ENCODE results near the gene PPP4R3B. TPM values are rescaled to one million over a fixed set of nuclear protein-coding genes. Genes with fewer than 3 reads are reported as not detected.

Gene PPP4R3B
- total and polyA plus RNA-seq, 2 of the 13 experiments (the other 11 are each of a cell fraction or from before 2014, with no cell fraction given): 24.2 to 53.0 TPM

DNA sequence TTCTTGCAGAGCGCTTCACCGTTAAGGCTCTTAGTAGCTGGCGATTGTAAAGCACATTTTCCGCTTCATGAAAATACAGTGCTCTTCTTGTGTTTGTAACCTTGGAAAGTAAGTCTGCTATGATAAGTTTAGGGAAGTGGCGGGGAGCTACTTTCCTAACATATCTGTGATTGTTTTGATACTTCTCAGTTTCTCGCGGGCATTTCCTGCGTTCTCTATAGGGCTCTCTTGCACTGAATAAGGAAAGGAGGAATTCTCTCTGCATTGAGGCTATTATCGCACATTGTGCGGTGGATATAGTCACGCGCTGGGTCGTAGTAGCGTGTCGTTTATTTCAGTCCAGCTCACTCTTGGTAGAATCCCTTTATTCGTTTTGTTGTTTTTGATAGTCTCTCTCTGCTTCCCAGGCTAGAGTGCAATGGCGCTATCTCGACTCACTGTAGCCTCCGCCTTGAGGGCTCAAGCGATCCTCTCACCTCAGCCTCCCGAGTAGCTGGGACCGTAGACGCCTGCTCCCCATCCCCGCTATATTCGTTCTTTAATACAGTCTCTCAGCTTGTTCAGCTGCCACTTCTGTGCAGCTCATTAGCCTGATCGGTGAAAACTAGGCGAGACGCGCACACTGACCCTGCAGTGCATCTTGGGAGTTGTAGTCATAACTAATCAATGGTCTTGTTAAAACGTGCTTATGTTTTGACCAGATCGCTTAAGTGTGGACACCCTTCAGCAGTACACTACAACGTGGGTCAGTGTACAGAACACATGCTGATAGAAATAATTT lies 1.0 kb upstream of the PPP4R3B start (continued):
- TF ChIP-seq, protein P1, sequence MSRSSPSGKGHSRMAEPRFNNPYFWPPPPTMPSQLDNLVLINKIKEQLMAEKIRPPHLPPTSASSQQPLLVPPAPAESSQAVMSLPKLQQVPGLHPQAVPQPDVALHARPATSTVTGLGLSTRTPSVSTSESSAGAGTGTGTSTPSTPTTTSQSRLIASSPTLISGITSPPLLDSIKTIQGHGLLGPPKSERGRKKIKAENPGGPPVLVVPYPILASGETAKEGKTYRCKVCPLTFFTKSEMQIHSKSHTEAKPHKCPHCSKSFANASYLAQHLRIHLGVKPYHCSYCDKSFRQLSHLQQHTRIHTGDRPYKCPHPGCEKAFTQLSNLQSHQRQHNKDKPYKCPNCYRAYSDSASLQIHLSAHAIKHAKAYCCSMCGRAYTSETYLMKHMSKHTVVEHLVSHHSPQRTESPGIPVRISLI (CRISPR knock-in tag; IDR thresholded peaks at IDR 0.05; ENCODE audit: borderline replicate concordance): no peak
- TF ChIP-seq, protein P2, sequence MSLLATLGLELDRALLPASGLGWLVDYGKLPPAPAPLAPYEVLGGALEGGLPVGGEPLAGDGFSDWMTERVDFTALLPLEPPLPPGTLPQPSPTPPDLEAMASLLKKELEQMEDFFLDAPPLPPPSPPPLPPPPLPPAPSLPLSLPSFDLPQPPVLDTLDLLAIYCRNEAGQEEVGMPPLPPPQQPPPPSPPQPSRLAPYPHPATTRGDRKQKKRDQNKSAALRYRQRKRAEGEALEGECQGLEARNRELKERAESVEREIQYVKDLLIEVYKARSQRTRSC (CRISPR knock-in tag; IDR thresholded peaks at IDR 0.05; ENCODE audit: low read depth): no peak
- TF ChIP-seq, protein P3, sequence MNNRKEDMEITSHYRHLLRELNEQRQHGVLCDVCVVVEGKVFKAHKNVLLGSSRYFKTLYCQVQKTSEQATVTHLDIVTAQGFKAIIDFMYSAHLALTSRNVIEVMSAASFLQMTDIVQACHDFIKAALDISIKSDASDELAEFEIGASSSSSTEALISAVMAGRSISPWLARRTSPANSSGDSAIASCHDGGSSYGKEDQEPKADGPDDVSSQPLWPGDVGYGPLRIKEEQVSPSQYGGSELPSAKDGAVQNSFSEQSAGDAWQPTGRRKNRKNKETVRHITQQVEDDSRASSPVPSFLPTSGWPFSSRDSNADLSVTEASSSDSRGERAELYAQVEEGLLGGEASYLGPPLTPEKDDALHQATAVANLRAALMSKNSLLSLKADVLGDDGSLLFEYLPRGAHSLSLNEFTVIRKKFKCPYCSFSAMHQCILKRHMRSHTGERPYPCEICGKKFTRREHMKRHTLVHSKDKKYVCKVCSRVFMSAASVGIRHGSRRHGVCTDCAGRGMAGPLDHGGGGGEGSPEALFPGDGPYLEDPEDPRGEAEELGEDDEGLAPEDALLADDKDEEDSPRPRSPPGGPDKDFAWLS (CRISPR knock-in tag; IDR thresholded peaks at IDR 0.05; ENCODE audit: borderline replicate concordance): no peak
- TF ChIP-seq ETV6 (CRISPR knock-in tag; conservative IDR thresholded peaks at IDR 0.05) (no peak), TAF1 (CRISPR knock-in tag; IDR thresholded peaks at IDR 0.05) (peak; percentile 46), ZBTB1 (CRISPR knock-in tag; IDR thresholded peaks at IDR 0.05; ENCODE audit: borderline replicate concordance) (no peak), ZC3H13 (CRISPR knock-in tag; IDR thresholded peaks at IDR 0.05) (no peak), HIVEP1 (CRISPR knock-in tag; IDR thresholded peaks at IDR 0.05) (no peak), POLR2A (IDR thresholded peaks at IDR 0.05; ENCODE audit: insufficient read depth in 1 of 2, low read depth in 2 of 2, low read length in 2 of 2) (peak in 1 of 2 experiments; percentile 66; a peak in 3 of 4 replicates), ZNF256 (CRISPR knock-in tag; conservative IDR thresholded peaks at IDR 0.05) (no peak), ONECUT2 (CRISPR knock-in tag; IDR thresholded peaks at IDR 0.05) (no peak), ZNF550 (CRISPR knock-in tag; IDR thresholded peaks at IDR 0.05; ENCODE audit: borderline replicate concordance) (no peak), GATAD1 (CRISPR knock-in tag; IDR thresholded peaks at IDR 0.05) (peak; percentile 90), IKZF1 (IDR thresholded peaks at IDR 0.05) (no peak), NFIC (IDR thresholded peaks at IDR 0.05; ENCODE audit: low read length) (no peak), ZNF780A (CRISPR knock-in tag; IDR thresholded peaks at IDR 0.05) (no peak), ZFP41 (CRISPR knock-in tag; IDR thresholded peaks at IDR 0.05; ENCODE audit: borderline replicate concordance) (no peak), HNRNPLL (IDR thresholded peaks at IDR 0.05; ENCODE audit: low read depth, low read length, poor library complexity, severe bottlenecking) (no peak)
- TF ChIP-seq, protein P4, sequence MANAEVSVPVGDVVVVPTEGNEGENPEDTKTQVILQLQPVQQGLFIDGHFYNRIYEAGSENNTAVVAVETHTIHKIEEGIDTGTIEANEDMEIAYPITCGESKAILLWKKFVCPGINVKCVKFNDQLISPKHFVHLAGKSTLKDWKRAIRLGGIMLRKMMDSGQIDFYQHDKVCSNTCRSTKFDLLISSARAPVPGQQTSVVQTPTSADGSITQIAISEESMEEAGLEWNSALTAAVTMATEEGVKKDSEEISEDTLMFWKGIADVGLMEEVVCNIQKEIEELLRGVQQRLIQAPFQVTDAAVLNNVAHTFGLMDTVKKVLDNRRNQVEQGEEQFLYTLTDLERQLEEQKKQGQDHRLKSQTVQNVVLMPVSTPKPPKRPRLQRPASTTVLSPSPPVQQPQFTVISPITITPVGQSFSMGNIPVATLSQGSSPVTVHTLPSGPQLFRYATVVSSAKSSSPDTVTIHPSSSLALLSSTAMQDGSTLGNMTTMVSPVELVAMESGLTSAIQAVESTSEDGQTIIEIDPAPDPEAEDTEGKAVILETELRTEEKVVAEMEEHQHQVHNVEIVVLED (CRISPR knock-in tag; IDR thresholded peaks at IDR 0.05; ENCODE audit: borderline replicate concordance): no peak; the same call in 1 of the 2 replicates
- TF ChIP-seq, protein P5, sequence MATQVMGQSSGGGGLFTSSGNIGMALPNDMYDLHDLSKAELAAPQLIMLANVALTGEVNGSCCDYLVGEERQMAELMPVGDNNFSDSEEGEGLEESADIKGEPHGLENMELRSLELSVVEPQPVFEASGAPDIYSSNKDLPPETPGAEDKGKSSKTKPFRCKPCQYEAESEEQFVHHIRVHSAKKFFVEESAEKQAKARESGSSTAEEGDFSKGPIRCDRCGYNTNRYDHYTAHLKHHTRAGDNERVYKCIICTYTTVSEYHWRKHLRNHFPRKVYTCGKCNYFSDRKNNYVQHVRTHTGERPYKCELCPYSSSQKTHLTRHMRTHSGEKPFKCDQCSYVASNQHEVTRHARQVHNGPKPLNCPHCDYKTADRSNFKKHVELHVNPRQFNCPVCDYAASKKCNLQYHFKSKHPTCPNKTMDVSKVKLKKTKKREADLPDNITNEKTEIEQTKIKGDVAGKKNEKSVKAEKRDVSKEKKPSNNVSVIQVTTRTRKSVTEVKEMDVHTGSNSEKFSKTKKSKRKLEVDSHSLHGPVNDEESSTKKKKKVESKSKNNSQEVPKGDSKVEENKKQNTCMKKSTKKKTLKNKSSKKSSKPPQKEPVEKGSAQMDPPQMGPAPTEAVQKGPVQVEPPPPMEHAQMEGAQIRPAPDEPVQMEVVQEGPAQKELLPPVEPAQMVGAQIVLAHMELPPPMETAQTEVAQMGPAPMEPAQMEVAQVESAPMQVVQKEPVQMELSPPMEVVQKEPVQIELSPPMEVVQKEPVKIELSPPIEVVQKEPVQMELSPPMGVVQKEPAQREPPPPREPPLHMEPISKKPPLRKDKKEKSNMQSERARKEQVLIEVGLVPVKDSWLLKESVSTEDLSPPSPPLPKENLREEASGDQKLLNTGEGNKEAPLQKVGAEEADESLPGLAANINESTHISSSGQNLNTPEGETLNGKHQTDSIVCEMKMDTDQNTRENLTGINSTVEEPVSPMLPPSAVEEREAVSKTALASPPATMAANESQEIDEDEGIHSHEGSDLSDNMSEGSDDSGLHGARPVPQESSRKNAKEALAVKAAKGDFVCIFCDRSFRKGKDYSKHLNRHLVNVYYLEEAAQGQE (IDR thresholded peaks at IDR 0.05; ENCODE audit: borderline replicate concordance in 1 of 2, low read depth in 1 of 2, low read length in 2 of 2): no peak
